Measurements from ENCODE around the gene TF. TPM values are rescaled to one million over a fixed set of nuclear protein-coding genes. Genes with fewer than 3 reads are reported as not detected.

TF gene
- total RNA-seq, 1 donor from 2014 or later = 1.3 TPM

DNA sequence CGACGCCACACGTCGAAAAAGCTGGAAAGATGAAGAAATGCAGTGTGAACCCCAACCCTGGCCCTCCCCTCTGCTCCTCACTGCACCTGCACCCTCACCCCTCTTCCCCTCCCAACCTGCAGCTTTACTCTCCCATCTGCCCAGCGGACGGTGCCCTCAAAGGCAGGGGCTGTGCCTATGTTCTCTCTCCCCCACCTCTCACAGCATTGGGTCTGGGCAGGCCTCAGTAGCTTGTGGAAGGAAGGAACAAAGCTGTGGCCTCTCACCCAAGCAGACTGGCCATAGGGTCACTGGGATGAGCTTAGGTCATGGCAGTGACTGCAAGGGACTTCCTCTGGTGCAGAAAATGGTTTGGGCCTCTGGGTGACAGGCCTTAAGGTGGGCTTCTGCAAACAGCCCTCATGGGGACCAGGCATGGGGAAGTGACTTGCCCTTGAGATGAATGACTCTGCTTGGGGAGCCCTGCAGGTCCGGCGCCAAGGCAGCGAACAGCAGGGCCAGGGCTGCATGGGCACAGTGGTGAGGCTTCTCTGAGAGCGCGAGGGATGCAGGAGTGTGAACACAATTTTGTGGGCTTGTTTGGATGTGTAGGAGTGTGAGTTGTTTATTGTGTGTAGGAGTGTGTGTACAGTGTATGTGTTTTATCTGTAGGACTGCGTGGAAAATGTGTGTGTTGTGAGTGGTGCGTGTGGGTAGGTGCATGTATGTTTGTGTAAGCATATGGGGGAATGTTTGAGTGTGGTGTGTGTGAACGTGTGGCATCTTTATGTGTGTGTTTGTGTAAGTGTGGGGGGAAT, 88.6 kb downstream of the TF start:
- intact Hi-C loops (cut with micrococcal nuclease) = no loop called here
- Histone ChIP-seq H3K9me3 (replicated peaks) (no peaks in the 10 kb centered on the region), H3K4me3 (no peak overlapping the region), H3K27ac (replicated peaks) (no peak overlapping the region), H3K4me1 (peaks cover 10% of the 10 kb centered on the region), H3K27me3 (ENCODE audit: low read depth) (no peaks in the 10 kb centered on the region), H3K36me3 (peaks cover 52% of the 10 kb centered on the region)
- DNase-seq = no peak
- TF ChIP-seq, protein P1, sequence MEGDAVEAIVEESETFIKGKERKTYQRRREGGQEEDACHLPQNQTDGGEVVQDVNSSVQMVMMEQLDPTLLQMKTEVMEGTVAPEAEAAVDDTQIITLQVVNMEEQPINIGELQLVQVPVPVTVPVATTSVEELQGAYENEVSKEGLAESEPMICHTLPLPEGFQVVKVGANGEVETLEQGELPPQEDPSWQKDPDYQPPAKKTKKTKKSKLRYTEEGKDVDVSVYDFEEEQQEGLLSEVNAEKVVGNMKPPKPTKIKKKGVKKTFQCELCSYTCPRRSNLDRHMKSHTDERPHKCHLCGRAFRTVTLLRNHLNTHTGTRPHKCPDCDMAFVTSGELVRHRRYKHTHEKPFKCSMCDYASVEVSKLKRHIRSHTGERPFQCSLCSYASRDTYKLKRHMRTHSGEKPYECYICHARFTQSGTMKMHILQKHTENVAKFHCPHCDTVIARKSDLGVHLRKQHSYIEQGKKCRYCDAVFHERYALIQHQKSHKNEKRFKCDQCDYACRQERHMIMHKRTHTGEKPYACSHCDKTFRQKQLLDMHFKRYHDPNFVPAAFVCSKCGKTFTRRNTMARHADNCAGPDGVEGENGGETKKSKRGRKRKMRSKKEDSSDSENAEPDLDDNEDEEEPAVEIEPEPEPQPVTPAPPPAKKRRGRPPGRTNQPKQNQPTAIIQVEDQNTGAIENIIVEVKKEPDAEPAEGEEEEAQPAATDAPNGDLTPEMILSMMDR (IDR thresholded peaks at IDR 0.05; ENCODE audit: borderline replicate concordance) = no peak

DNA sequence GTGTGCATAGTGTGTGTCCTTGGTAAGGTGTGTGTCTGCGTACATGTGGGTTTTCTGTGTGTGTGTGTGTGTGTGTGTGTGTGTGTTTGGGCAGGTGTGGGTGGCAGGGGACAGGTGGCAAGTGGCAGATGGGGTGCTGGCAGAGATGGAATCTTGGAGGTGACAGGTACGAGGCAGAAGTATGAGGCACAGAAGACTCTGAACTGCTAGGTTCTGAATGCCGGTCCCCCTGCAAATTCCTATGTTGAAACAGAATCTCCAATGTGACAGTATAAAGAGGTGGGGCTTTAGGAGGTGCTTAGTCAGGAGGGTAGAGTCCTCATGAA, 89.2 kb downstream of the TF start:
- TF ChIP-seq, protein P1 (IDR thresholded peaks at IDR 0.05; ENCODE audit: borderline replicate concordance) = no peak
- DNase-seq = no peak

DNA sequence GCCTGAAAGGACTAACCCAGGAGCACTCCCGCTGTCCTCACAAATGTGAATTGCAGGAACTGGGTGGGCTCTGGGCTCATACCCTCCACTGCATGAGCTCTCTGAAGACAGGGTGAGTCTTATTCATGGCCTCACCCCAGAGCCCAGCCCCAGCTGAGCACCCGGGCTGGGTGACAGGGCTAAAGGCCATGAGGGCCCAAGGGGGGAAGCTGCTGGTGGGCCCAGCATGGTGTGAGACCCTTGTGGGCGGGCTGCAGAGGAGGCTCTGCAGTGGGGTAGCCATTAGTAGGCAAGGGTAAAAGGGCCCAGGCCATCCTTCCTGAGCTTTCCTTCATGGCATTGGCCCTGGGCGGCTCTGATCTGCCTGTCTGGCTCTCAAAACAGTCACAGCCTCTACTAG, 89.8 kb downstream of the TF start:
- Histone ChIP-seq H3K27ac (replicated peaks) (no peak overlapping the region), H3K9me3 (replicated peaks) (no peaks in the 10 kb centered on the region), H3K36me3 (peaks cover 52% of the 10 kb centered on the region), H3K4me3 (no peak overlapping the region), H3K4me1 (no peaks in the 10 kb centered on the region), H3K27me3 (ENCODE audit: low read depth) (no peaks in the 10 kb centered on the region)
- intact Hi-C loops (cut with micrococcal nuclease) = no loop called here
- TF ChIP-seq, protein P1 (IDR thresholded peaks at IDR 0.05; ENCODE audit: borderline replicate concordance) = no peak
- DNase-seq = no peak

More for the DNA sequence above, 89.2 kb downstream of the TF start:
- intact Hi-C loops (cut with micrococcal nuclease) = no loop called here
- Histone ChIP-seq H3K9me3 (replicated peaks) (no peaks in the 10 kb centered on the region), H3K4me1 (peaks cover 4% of the 10 kb centered on the region), H3K27me3 (ENCODE audit: low read depth) (no peaks in the 10 kb centered on the region), H3K27ac (replicated peaks) (no peak overlapping the region), H3K4me3 (no peak overlapping the region), H3K36me3 (peaks cover 52% of the 10 kb centered on the region)

DNA sequence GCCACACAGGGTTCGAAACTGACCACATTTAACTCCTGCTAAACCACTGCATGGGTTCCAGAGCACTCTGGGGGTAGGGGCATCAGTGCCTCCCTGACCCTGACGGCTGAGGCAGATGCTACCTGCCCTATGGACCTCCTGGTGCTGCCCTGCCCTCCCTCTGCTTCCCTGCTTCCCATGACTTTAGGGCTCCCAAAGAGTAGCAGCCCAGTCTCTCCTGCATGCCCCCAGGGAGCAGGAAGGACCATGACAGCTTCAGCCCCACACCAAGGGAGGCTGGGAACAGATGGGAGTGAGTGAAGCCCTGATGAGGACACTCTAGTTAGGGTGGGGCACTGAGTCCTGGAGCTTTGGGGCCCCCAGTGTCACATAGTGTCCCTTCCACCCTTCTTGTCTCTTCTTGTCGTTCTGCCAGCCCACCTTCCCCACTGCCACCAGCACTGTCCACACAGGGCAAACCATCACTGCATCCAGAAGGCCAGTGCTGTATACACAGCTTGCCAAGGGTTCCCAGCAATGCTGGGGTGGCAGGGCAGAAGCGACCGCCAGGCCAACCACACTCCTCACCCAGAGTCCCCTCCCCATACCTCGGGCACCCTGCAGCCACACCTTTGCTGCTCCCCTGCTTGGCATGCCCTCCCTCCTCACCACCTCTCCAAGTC, 90.4 kb downstream of the TF start:
- no peaks in the 10 kb centered on the region for H3K9me3 ChIP-seq (replicated peaks)
- intact Hi-C loops (cut with micrococcal nuclease) = no loop called here
- TF ChIP-seq, protein P1 (IDR thresholded peaks at IDR 0.05; ENCODE audit: borderline replicate concordance) = no peak
- H3K4me3 ChIP-seq = no peak overlapping the region
- H3K27ac ChIP-seq (replicated peaks) = no peak overlapping the region
- H3K4me1 ChIP-seq = no peaks in the 10 kb centered on the region
- H3K36me3 ChIP-seq = peaks cover 52% of the 10 kb centered on the region
- DNase-seq = no peak
- H3K27me3 ChIP-seq (ENCODE audit: low read depth) = no peaks in the 10 kb centered on the region

DNA sequence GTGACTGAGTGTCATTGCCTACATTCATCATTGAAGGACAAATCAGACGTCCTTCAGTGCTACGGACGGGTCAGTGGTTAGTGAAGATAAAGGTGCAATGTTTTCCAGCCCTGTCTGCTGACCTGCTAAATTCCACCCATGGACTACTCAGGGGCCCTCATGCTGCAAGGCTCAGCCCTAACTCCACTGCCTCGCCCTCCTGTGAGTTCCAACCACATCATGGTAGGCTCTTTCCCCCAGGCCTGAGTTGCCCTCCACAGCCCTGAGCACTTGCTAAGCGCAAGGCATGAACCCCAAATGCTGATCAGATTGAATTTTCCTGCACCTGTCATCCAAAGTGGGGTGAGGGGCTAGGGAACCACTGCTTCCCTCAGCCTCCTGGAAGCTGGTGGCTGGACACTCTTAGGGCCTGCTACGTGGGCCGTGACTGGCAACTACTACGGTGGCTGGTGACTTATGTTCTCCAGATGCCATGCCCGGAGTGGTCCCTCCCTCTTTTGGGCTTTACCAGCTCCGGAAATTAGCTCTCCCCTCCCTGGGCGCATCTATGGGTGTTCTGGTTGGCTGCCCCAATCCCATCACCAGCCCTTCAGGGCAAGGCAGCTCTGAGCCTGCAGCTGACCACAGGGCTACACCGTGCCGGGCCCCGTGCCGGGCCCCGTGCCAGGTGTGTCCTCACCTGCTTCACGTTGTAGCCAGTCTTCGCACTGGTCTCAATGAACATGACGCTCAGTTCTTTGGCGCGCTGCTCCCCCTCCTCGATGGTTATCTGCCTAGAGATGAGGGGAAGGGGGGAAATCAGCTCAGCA, 91.5 kb downstream of the TF start:
- no peak overlapping the region for H3K4me3 ChIP-seq
- no peaks in the 10 kb centered on the region for H3K9me3 ChIP-seq (replicated peaks)
- no peak for DNase-seq
- no peaks in the 10 kb centered on the region for H3K27me3 ChIP-seq (ENCODE audit: low read depth)
- TF ChIP-seq, protein P1 (IDR thresholded peaks at IDR 0.05; ENCODE audit: borderline replicate concordance) = no peak
- peaks cover 50% of the 10 kb centered on the region for H3K36me3 ChIP-seq
- H3K4me1 ChIP-seq = no peaks in the 10 kb centered on the region
- no peak overlapping the region for H3K27ac ChIP-seq (replicated peaks)
- intact Hi-C loops (cut with micrococcal nuclease) = no loop called here
